ENCODE measurements around the gene NUPR2.
"Not testable (repeated sequence)": the region's sequence is repeated elsewhere in the genome, so short reads cannot be mapped to it uniquely, and the experiment has no call there.

DNA sequence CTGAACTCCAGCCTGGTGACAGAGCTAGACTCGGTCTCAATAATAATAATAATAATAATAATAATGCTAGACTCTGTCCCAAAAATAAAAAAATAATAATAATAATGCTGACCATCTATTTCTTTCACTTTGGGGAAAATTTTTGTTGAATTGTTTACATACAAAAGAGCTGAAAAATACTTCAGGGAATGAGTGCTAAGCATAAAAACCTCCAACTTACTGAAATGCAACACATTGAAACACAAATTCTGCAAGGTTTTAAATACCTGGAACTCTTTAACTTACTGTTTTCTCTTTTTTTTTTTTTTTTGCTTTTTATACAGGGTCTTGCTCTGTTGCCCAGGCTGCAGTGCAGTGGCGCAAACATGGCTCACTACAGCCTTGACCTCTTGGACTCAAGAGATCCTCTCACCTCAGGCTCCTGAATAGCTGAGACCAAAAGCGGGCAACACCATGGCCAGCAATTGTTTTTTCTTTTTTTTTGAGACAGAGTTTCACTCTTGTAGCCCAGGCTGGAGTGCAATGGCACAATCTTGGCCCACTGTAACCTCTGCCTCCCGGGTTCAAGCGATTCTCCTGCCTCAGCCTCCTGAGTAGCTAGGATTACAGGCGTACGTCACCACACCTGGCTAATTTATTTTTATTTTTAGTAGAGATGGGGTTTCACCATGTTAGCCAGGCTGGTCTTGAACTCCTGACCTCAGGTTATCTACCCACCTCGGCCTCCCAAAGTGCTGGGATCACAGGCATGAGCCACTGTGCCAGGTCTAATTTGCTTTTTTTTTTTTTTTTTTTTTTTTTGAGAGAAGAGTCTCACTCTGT is 17.8 kb downstream of the NUPR2 start:
- TF ChIP-seq CTCF (IDR thresholded peaks at IDR 0.05; ENCODE audit: low read depth, low read length, poor library complexity, severe bottlenecking); EZH2phosphoT487 (IDR thresholded peaks at IDR 0.05; ENCODE audit: borderline replicate concordance, low read length): not testable (repeated sequence)

Data from DOHH2 (cell line).